GM12864 (cell line): Measurements from ENCODE around the gene USO1.
"Not testable (repeated sequence)": the region's sequence is repeated elsewhere in the genome, so short reads cannot be mapped to it uniquely, and the experiment has no call there.

Experiments
- DNase-seq: peaks from one replicate; pipeline ENCODE4 v3.0.0-alpha.2; 2011; ENCODE audit warnings: low read depth
- H3K4me3 ChIP-seq: 2 replicates; pipeline ENCODE4 v1.5.1; 2011; ENCODE audit warnings: mild to moderate bottlenecking, low read depth, low read length, control low read depth
- TF ChIP-seq, protein P1 (sequence below): IDR thresholded peaks from 2 replicates; pipeline ENCODE4 v1.5.1; 2011; ENCODE audit warnings: low read depth, mild to moderate bottlenecking, moderate library complexity, low read length, control low read depth, inconsistent platforms; ENCODE audit errors: missing control alignments

USO1 gene

DNA sequence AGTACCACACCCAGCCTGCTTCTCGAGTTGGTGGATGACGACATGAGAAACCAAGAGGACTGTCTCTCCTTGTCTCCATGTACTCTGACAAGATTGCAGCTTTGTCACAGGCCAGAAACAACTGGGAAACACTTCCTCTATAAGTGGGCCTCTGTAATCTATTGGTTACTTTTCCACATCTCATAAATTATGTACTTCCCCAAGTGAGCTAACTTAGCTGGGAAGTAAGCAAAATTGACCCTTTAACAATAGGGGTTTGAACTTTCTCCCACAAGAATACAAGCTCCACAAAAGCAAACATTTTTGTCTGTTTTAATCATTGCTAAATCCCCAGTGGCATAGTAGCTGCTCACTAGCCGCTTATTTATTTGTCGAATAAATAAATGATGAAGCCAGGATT is 14.1 kb upstream of the USO1 start:
- DNase-seq, result no peak
- no peak overlapping the region for H3K4me3 ChIP-seq
- TF ChIP-seq, protein P1, sequence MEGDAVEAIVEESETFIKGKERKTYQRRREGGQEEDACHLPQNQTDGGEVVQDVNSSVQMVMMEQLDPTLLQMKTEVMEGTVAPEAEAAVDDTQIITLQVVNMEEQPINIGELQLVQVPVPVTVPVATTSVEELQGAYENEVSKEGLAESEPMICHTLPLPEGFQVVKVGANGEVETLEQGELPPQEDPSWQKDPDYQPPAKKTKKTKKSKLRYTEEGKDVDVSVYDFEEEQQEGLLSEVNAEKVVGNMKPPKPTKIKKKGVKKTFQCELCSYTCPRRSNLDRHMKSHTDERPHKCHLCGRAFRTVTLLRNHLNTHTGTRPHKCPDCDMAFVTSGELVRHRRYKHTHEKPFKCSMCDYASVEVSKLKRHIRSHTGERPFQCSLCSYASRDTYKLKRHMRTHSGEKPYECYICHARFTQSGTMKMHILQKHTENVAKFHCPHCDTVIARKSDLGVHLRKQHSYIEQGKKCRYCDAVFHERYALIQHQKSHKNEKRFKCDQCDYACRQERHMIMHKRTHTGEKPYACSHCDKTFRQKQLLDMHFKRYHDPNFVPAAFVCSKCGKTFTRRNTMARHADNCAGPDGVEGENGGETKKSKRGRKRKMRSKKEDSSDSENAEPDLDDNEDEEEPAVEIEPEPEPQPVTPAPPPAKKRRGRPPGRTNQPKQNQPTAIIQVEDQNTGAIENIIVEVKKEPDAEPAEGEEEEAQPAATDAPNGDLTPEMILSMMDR, result no peak

DNA sequence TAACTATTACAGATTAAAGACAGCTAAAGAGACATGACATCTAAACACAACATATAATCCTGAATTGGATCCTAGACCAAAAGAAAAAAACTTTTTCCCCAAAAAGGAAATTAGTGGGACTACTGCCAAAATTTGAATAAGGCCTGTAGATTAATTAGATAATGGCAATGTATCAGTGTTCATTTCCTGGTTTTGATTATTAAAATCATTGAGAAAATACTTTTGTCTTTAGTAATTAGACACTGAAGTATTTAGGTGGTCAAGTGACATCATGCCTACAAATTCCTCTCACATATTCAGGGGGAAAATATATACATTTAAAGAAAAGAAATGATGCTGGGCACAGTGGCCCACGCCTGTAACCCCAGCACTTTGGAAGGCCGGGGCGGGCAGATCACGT is 10.4 kb upstream of the USO1 start:
- no peak overlapping the region for H3K4me3 ChIP-seq
- DNase-seq, result no peak
- TF ChIP-seq, protein P1, result no peak

DNA sequence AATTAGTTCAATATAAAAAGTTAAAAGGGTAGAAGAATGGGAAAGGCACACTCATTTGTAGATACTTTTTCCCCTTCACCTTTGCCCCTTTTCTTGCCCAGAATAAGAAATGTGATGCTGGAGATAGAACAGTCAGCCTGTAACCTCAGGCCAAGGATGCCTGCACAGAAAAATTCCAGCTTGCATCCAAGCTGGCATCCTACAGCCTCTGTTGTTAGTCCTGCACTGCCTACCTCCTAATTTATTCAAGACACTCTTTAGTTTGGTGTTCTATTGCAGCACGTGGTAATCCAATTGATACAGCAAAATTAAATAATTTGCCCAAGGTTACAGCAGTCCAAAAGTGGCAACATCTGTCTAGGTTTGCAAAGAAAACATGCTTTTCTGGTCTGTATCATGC is 9.7 kb upstream of the USO1 start:
- TF ChIP-seq, protein P1, result no peak
- H3K4me3 ChIP-seq, result no peak overlapping the region
- DNase-seq, result no peak

DNA sequence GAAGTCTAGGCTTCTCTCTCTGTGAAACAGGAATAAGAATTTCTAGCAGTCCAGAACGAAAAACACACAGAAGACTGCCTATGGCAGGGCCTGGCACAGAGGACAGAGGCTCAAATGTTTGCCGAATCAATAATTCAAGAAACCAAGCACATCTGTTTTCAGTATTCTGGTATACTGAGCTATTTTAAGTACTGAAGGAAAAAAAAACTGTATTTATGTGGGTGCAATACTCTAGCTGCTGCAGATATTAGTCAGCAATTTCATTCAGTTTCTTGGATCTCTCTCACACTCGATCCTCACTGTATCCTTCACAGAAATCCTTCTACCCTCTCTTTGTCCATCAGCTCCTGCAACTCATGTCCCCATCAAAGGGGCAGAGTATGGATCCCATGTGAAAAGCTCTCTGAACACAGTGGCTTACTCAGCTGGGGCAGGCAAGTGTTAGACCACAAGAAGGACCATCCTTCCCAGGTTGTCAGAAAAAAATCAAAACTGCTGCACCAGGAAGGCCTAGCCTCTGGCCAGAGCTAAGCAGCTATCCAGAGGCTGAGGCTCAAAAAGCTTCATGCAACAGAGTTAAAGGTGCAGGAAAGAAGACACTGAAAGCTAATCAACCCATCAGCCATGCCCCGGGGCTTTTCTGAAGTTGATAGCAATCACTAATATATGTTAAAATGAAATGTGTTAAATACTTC is 9.1 kb upstream of the USO1 start:
- TF ChIP-seq, protein P1, result no peak
- H3K4me3 ChIP-seq, result no peak overlapping the region
- DNase-seq, result no peak

DNA sequence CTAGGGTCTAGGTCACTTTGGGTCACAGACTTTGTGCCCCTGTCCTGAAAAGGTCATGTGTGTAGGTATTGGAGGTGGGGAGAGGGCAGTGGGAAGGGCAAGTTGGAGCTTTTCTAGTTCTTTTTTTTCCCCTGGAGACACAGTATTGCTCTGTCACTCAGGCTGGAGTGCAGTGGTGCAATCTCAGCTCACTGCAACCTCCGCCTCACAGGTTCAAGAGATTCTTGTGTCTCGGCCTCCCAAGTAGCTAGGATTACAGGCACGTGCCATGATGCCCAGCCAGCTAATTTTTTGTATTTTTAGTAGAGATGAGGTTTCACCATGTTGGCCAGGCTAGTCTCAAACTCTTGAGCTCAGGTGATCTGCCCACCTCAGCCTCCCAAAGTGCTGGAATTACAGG is 8.3 kb upstream of the USO1 start:
- not testable (repeated sequence) for H3K4me3 ChIP-seq, DNase-seq

DNA sequence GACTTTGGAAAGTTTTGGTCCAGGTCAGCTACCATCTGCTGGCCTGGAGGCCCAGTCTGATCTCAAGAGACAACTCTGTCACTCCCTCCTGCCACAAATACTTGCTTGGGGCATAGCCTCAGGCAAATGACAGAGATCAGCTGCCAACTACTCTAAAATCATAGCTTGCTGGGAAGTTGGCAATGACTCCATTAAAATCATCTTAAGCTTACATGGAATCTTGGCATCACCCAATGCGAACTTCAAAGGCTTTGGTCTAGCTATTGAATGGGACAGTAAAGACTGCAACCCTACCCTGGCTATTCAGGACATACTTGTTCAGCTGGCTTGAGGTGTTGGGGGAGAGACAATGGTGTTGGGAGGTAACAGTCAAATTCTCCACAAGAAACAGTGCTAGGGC is 7.0 kb upstream of the USO1 start:
- TF ChIP-seq, protein P1, result no peak
- H3K4me3 ChIP-seq, result no peak overlapping the region
- no peak for DNase-seq

DNA sequence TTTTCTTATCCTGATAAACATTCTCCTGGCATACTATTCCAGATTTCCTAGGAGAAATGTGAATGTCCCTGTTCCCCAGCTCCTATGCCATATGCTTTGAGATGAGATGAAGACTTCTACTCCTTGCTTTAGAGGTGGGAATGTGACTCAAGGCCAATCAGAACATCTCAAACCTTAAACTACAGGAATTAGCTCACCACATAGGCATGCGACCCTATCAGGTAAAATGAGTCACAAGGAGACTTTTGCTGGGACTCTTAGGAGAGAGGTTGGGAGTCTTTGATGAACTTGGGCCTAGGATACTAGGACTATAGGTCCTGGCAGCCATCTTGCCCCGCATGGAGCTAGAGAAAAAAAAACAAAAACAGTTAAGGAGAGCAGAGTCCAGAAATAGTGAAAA is 5.8 kb upstream of the USO1 start:
- no peak for DNase-seq
- no peak overlapping the region for H3K4me3 ChIP-seq
- TF ChIP-seq, protein P1, result no peak
